Mesenteric fat pad (tissue), 1 donor: ENCODE data around the gene ZNF324B. TPM values are rescaled to one million over a fixed set of nuclear protein-coding genes. Genes with fewer than 3 reads are reported as not detected.
"Not testable (repeated sequence)": the region's sequence is repeated elsewhere in the genome, so short reads cannot be mapped to it uniquely, and the experiment has no call there.

Experiments used
- DNase-seq: peaks from one replicate; pipeline ENCODE4 v3.0.0-alpha.2; 2020; ENCODE audit warnings: low spot score
- total RNA-seq: library from RNA; stranded (reverse); fragmentation: NEBNext Ultra II Directional; extraction: Animal tissue kit (Norgen Biotek cat#: 25700); gene quantifications from one replicate; pipeline ENCODE4 v1.2.1, GENCODE V29; 2021
- donor health status: DM: yes; HTN: yes; CAD: no.

Gene ZNF324B
- total RNA-seq, 1 donor from 2014 or later, result 5.2 TPM

GRCh38 chr19:58479736-58480480 lies 28.5 kb downstream of the ZNF324B start:
- DNase-seq, result no peak

- no peak for DNase-seq
These were observed 29.0 kb downstream of the ZNF324B start for GRCh38 chr19:58480481-58480830.

GRCh38 chr19:58480831-58481230 lies 29.4 kb downstream of the ZNF324B start:
- DNase-seq, result no peak

GRCh38 chr19:58482372-58482771 lies 30.9 kb downstream of the ZNF324B start:
- DNase-seq, result no peak

- DNase-seq, result no peak
These were observed 32.4 kb downstream of the ZNF324B start for GRCh38 chr19:58483776-58484175.

- DNase-seq, result not testable (repeated sequence)
These were observed 32.9 kb downstream of the ZNF324B start for GRCh38 chr19:58484349-58484748.

GRCh38 chr19:58491393-58491792 lies 40.0 kb downstream of the ZNF324B start:
- DNase-seq, result no peak

GRCh38 chr19:58492265-58492664 lies 40.8 kb downstream of the ZNF324B start:
- DNase-seq, result no peak

GRCh38 chr19:58497634-58498170 lies 46.3 kb downstream of the ZNF324B start:
- no peak for DNase-seq

- DNase-seq, result no peak
These were observed 47.0 kb downstream of the ZNF324B start for GRCh38 chr19:58498316-58499020.

GRCh38 chr19:58499021-58499927 lies 47.9 kb downstream of the ZNF324B start:
- DNase-seq, result peak; percentile 99

GRCh38 chr19:58500242-58500641 lies 48.8 kb downstream of the ZNF324B start:
- no peak for DNase-seq

Other genes with a start within 250 kb of the ZNF324B start
- 25.2 TPM for gene ZNF544, start 222.7 kb upstream of the ZNF324B start, total RNA-seq
- gene ZNF8, start 172.7 kb upstream of the ZNF324B start, total RNA-seq, result 5.1 TPM
- gene ERVK3-1, start 146.2 kb upstream of the ZNF324B start, total RNA-seq, result 30.6 TPM
- gene ZSCAN22, start 124.6 kb upstream of the ZNF324B start, total RNA-seq, result 2.5 TPM
- 8.4 TPM for gene A1BG, start 98.1 kb upstream of the ZNF324B start, total RNA-seq
- 0.19 TPM for gene ZNF497, start 88.9 kb upstream of the ZNF324B start, total RNA-seq
- 0.48 TPM for gene ZNF837, start 70.6 kb upstream of the ZNF324B start, total RNA-seq
- gene RPS5, start 64.4 kb upstream of the ZNF324B start, total RNA-seq, result 673 TPM
- gene RNF225, start 56.0 kb upstream of the ZNF324B start, total RNA-seq, result not detected
- 15.4 TPM for gene ZNF584, start 43.0 kb upstream of the ZNF324B start, total RNA-seq
- gene ZNF132, start 11.5 kb upstream of the ZNF324B start, total RNA-seq, result 4.0 TPM
- 6.7 TPM for gene ZNF324, start 15.5 kb downstream of the ZNF324B start, total RNA-seq
- 5.6 TPM for gene ZNF446, start 24.7 kb downstream of the ZNF324B start, total RNA-seq
- gene SLC27A5, start 60.4 kb downstream of the ZNF324B start, total RNA-seq, result 6.5 TPM
- gene ZBTB45, start 68.2 kb downstream of the ZNF324B start, total RNA-seq, result 11.8 TPM
- 185 TPM for gene TRIM28, start 92.4 kb downstream of the ZNF324B start, total RNA-seq
- 116 TPM for gene CHMP2A, start 103.5 kb downstream of the ZNF324B start, total RNA-seq
- 69.4 TPM for gene UBE2M, start 107.0 kb downstream of the ZNF324B start, total RNA-seq
- 16.2 TPM for gene MZF1, start 121.7 kb downstream of the ZNF324B start, total RNA-seq